ENCODE data around the gene SCEL. TPM values are rescaled to one million over a fixed set of nuclear protein-coding genes. Genes with fewer than 3 reads are reported as not detected.

The SCEL gene
- total RNA-seq, 4 donors from 2014 or later: 0.48 TPM; not detected in 3

GRCh38 chr13:77521595-77522367, 13.7 kb upstream of the SCEL start:
- Histone ChIP-seq H3K27me3 (no peaks in the 10 kb centered on the region), H3K36me3 (no peaks in the 10 kb centered on the region), H3K27ac (no peak overlapping the region), H3K4me1 (no peaks in the 10 kb centered on the region), H3K9me3 (no peaks in the 10 kb centered on the region), H3K4me3 (no peak overlapping the region)
- intact Hi-C loops (cut with DNase I; ENCODE audit: low total_unique reads): no loop called here
- no peak for DNase-seq
- no peak for TF ChIP-seq POLR2A (IDR thresholded peaks at IDR 0.05)
- no peak for TF ChIP-seq CTCF (IDR thresholded peaks at IDR 0.05)

- DNase-seq: no peak
- no peak for TF ChIP-seq CTCF (IDR thresholded peaks at IDR 0.05)
- TF ChIP-seq POLR2A (IDR thresholded peaks at IDR 0.05): no peak
These were observed 13.1 kb upstream of the SCEL start for GRCh38 chr13:77522444-77522843.

GRCh38 chr13:77523386-77523785, 12.1 kb upstream of the SCEL start:
- Histone ChIP-seq H3K4me1 (no peaks in the 10 kb centered on the region), H3K36me3 (no peaks in the 10 kb centered on the region), H3K27ac (no peak overlapping the region), H3K4me3 (no peak overlapping the region), H3K27me3 (no peaks in the 10 kb centered on the region), H3K9me3 (no peaks in the 10 kb centered on the region)
- TF ChIP-seq POLR2A (IDR thresholded peaks at IDR 0.05): no peak
- TF ChIP-seq CTCF (IDR thresholded peaks at IDR 0.05): no peak
- no peak for DNase-seq
- intact Hi-C loops (cut with DNase I; ENCODE audit: low total_unique reads): no loop called here

More at GRCh38 chr13:77522444-77522843, 13.1 kb upstream of the SCEL start:
- no peaks in the 10 kb centered on the region for H3K27me3 ChIP-seq
- H3K4me3 ChIP-seq: no peak overlapping the region
- H3K4me1 ChIP-seq: no peaks in the 10 kb centered on the region
- intact Hi-C loops (cut with DNase I; ENCODE audit: low total_unique reads): no loop called here
- no peaks in the 10 kb centered on the region for H3K36me3 ChIP-seq
- H3K27ac ChIP-seq: no peak overlapping the region
- H3K9me3 ChIP-seq: no peaks in the 10 kb centered on the region

GRCh38 chr13:77523834-77524728, 11.4 kb upstream of the SCEL start:
- H3K4me3 ChIP-seq: no peak overlapping the region
- no peaks in the 10 kb centered on the region for H3K36me3 ChIP-seq
- no peak overlapping the region for H3K27ac ChIP-seq
- TF ChIP-seq CTCF (IDR thresholded peaks at IDR 0.05) (no peak), POLR2A (IDR thresholded peaks at IDR 0.05) (no peak)
- H3K4me1 ChIP-seq: no peaks in the 10 kb centered on the region
- DNase-seq: no peak
- intact Hi-C loops (cut with DNase I; ENCODE audit: low total_unique reads): no loop called here
- H3K9me3 ChIP-seq: no peaks in the 10 kb centered on the region
- H3K27me3 ChIP-seq: no peaks in the 10 kb centered on the region

- intact Hi-C loops (cut with DNase I; ENCODE audit: low total_unique reads): no loop called here
- Histone ChIP-seq H3K36me3 (no peaks in the 10 kb centered on the region), H3K4me3 (no peak overlapping the region), H3K9me3 (no peaks in the 10 kb centered on the region), H3K4me1 (no peaks in the 10 kb centered on the region), H3K27ac (no peak overlapping the region), H3K27me3 (no peaks in the 10 kb centered on the region)
- DNase-seq: no peak
- TF ChIP-seq POLR2A (IDR thresholded peaks at IDR 0.05): no peak
These were observed 7.1 kb upstream of the SCEL start for GRCh38 chr13:77528414-77528813.
